Liver (tissue), 9 donors: Measurements from ENCODE around the gene TMEM87B. TPM values are rescaled to one million over a fixed set of nuclear protein-coding genes. Genes with fewer than 3 reads are reported as not detected.
"Not testable (repeated sequence)": the region's sequence is repeated elsewhere in the genome, so short reads cannot be mapped to it uniquely, and the experiment has no call there.

Source experiments
- DNase-seq: peaks from one replicate; pipeline ENCODE4 v3.0.0-alpha.2; 2017; ENCODE audit warnings: low spot score
- H3K27ac ChIP-seq, 2 donors: one replicate each; pipeline ENCODE4 v1.7.0; 2013; ENCODE audit warnings: inconsistent platforms in 2 of 2, low read length in 2 of 2, control low read depth in 1 of 2, low read depth in 1 of 2, mild to moderate bottlenecking in 1 of 2
- H3K27me3 ChIP-seq, 4 donors: one replicate each; pipeline versions ENCODE4 v1.6.1 to v1.7.0; 2013; ENCODE audit warnings: low read length in 3 of 4, inconsistent platforms in 1 of 4, mild to moderate bottlenecking in 1 of 4, moderate library complexity in 1 of 4; ENCODE audit not compliant: control insufficient read depth in 4 of 4, insufficient read depth in 4 of 4
- H3K36me3 ChIP-seq, 4 donors: one replicate each; pipeline versions ENCODE4 v1.6.1 to v1.7.0; 2013; ENCODE audit warnings: low read length in 3 of 4, mild to moderate bottlenecking in 3 of 4, low read depth in 1 of 4, moderate library complexity in 1 of 4; ENCODE audit not compliant: control insufficient read depth in 4 of 4, insufficient read depth in 3 of 4
- H3K4me1 ChIP-seq, 4 donors: one replicate each; pipeline versions ENCODE4 v1.6.1 to v1.7.0; 2013; ENCODE audit warnings: low read length in 3 of 4, mild to moderate bottlenecking in 3 of 4, moderate library complexity in 1 of 4; ENCODE audit not compliant: control insufficient read depth in 4 of 4, insufficient read depth in 4 of 4
- H3K4me3 ChIP-seq, 3 donors: one replicate each; pipeline versions ENCODE4 v1.6.1 to v1.7.0; 2013; ENCODE audit warnings: low read length in 3 of 3, control low read depth in 1 of 3, low read depth in 1 of 3, mild to moderate bottlenecking in 1 of 3
- H3K9ac ChIP-seq, 2 donors: one replicate each; pipeline ENCODE4 v1.7.0; 2013; ENCODE audit warnings: low read length in 2 of 2, mild to moderate bottlenecking in 2 of 2, moderate library complexity in 2 of 2, control low read depth in 1 of 2, low read depth in 1 of 2
- H3K9me3 ChIP-seq, 4 donors: one replicate each; pipeline versions ENCODE4 v1.6.1 to v1.7.0; 2013; ENCODE audit warnings: low read length in 3 of 4; ENCODE audit not compliant: control insufficient read depth in 4 of 4
- CTCF ChIP-seq: fragments of 150-350 bp; IDR thresholded peaks from 2 replicates; pipeline ENCODE4 v1.5.1; 2017; ENCODE audit warnings: improper control_type of control experiment, low read depth, low read length; ENCODE audit not compliant: missing input control
- FOXA1 ChIP-seq: IDR thresholded peaks from 2 replicates; pipeline ENCODE4 v1.6.1; 2016; ENCODE audit warnings: antibody characterized with exemption
- HNF4A ChIP-seq, 2 donors: conservative IDR thresholded peaks; 2 replicates each; pipeline ENCODE4 v1.6.1; 2016; ENCODE audit warnings: antibody characterized with exemption in 2 of 2, mild to moderate bottlenecking in 2 of 2
- HNF4G ChIP-seq: IDR thresholded peaks from 2 replicates; pipeline ENCODE4 v1.6.1; 2016; ENCODE audit warnings: antibody characterized with exemption
- MAX ChIP-seq: IDR thresholded peaks from 2 replicates; pipeline ENCODE4 v1.6.1; 2016; ENCODE audit warnings: antibody characterized with exemption
- NR2F2 ChIP-seq: IDR thresholded peaks from 2 replicates; pipeline ENCODE4 v1.6.1; 2016; ENCODE audit warnings: antibody characterized with exemption
- RAD21 ChIP-seq, 2 donors: IDR thresholded peaks; 2 replicates each; pipeline ENCODE4 v1.6.1; 2016; ENCODE audit warnings: antibody characterized with exemption in 2 of 2, mild to moderate bottlenecking in 2 of 2
- REST ChIP-seq: IDR thresholded peaks from 2 replicates; pipeline ENCODE4 v1.6.1; 2016; ENCODE audit warnings: antibody characterized with exemption, mild to moderate bottlenecking
- RXRA ChIP-seq, 2 donors: IDR thresholded peaks; 2 replicates each; pipeline ENCODE4 v1.6.1; 2017 to 2018; ENCODE audit warnings: antibody characterized with exemption in 2 of 2, mild to moderate bottlenecking in 1 of 2
- SP1 ChIP-seq: IDR thresholded peaks from 2 replicates; pipeline ENCODE4 v1.6.1; 2018; ENCODE audit warnings: antibody characterized with exemption, mild to moderate bottlenecking
- TAF1 ChIP-seq: conservative IDR thresholded peaks from 2 replicates; pipeline ENCODE4 v1.6.1; 2016; ENCODE audit warnings: antibody characterized with exemption, mild to moderate bottlenecking
- ZBTB33 ChIP-seq: IDR thresholded peaks from 2 replicates; pipeline ENCODE4 v1.6.1; 2016; ENCODE audit warnings: antibody characterized with exemption
- WGBS: extraction: QIAGEN DNeasy Blood & Tissue Kit; methylation state at CpG from one replicate; pipeline ENCODE4 v1.1.7; 2013; 5-methylcytosine and 5-hydroxymethylcytosine counted together
- polyA plus RNA-seq, 2 donors: library from polyadenylated mRNA; stranded (reverse) in 1 of 2; unstranded in 1 of 2; fragments of 200-250 nt in 1 of 2; fragments of >200 nt in 1 of 2; fragmentation: Nextera tagmentation in 1 of 2; extraction: Ambion mirVana in 1 of 2; gene quantifications; one replicate each; pipeline versions ENCODE4 v1.2.1 to v1.2.3, GENCODE V29; 2013 to 2015
- total RNA-seq, 2 donors: library from RNA; depleted of rRNA; stranded (reverse); fragments of >200 nt; gene quantifications; one replicate each; pipeline ENCODE4 v1.2.3, GENCODE V29; 2014
- donor health status: healthy.
- donor health status: healthy.
- donor health status: healthy.
- donor health status: healthy.
- donor health status: healthy.

Gene TMEM87B
- total and polyA plus RNA-seq, 4 donors = 3.6 to 10.1 (median 6.0) TPM

- Histone ChIP-seq H3K9ac (no peak overlapping the region), H3K36me3 (peaks cover 7 to 41% (median 17%) of the 10 kb centered on the region in 4 donors), H3K27ac (no peak overlapping the region), H3K9me3 (peaks cover 0 to 11% (median under 1%) of the 10 kb centered on the region in 4 donors), H3K27me3 (no peaks in the 10 kb centered on the region), H3K4me3 (no peak overlapping the region), H3K4me1 (no peaks in the 10 kb centered on the region)
- TF ChIP-seq REST (no peak), MAX (no peak), RXRA (IDR thresholded peaks at IDR 0.05) (no peak)
- no peak for DNase-seq
Measured at GRCh38 chr2:112109278-112109677, 54.2 kb downstream of the TMEM87B start.

- WGBS = 96% methylated on average over 1 of the region's 1 CpG
- Histone ChIP-seq H3K9me3 (peaks cover 0 to 11% (median under 1%) of the 10 kb centered on the region in 4 donors), H3K27ac (no peak overlapping the region), H3K4me1 (no peaks in the 10 kb centered on the region), H3K9ac (no peak overlapping the region), H3K27me3 (no peaks in the 10 kb centered on the region), H3K36me3 (peaks cover 7 to 35% (median 18%) of the 10 kb centered on the region in 4 donors), H3K4me3 (no peak overlapping the region)
- DNase-seq = no peak
- TF ChIP-seq TAF1 (no peak), FOXA1 (no peak), SP1 (no peak)
Measured at GRCh38 chr2:112110966-112111365, 55.9 kb downstream of the TMEM87B start.

- not testable (repeated sequence) for H3K9ac ChIP-seq, DNase-seq, H3K4me1 ChIP-seq, H3K27ac ChIP-seq, H3K27me3 ChIP-seq, H3K4me3 ChIP-seq
- Histone ChIP-seq H3K9me3 (peaks cover 0 to 11% (median under 1%) of the 10 kb centered on the region in 4 donors), H3K36me3 (peaks cover 7 to 32% (median 18%) of the 10 kb centered on the region in 4 donors)
- 98% methylated on average over 4 of the region's 4 CpGs for WGBS
Measured at GRCh38 chr2:112113354-112113753, 58.3 kb downstream of the TMEM87B start.

GRCh38 chr2:112118148-112118547, 63.1 kb downstream of the TMEM87B start:
- H3K36me3 ChIP-seq = peaks cover 0 to 17% (median 6%) of the 10 kb centered on the region in 4 donors
- no peaks in the 10 kb centered on the region for H3K9me3 ChIP-seq
- no peak overlapping the region for H3K9ac ChIP-seq
- DNase-seq = no peak
- H3K4me3 ChIP-seq = no peak overlapping the region
- WGBS = 93% methylated on average over 4 of the region's 4 CpGs
- no peak overlapping the region for H3K27ac ChIP-seq
- no peaks in the 10 kb centered on the region for H3K4me1 ChIP-seq
- H3K27me3 ChIP-seq = no peaks in the 10 kb centered on the region
- no peak for TF ChIP-seq CTCF
- no peak for TF ChIP-seq FOXA1
- no peak for TF ChIP-seq NR2F2
- no peak for TF ChIP-seq REST
- TF ChIP-seq RAD21 (IDR thresholded peaks at IDR 0.05) = no peak
- TF ChIP-seq ZBTB33 = no peak
- no peak for TF ChIP-seq TAF1
- TF ChIP-seq HNF4A (conservative IDR thresholded peaks at IDR 0.05) = no peak
- TF ChIP-seq HNF4G = no peak
